ENCODE results near the gene GOPC. TPM values are rescaled to one million over a fixed set of nuclear protein-coding genes. Genes with fewer than 3 reads are reported as not detected.
A peak's percentile ranks its signal among the peaks of the same experiment; 100 is the strongest.

Gene GOPC
- total RNA-seq, 4 donors from 2014 or later: 11.0 to 22.9 (median 16.7) TPM

GRCh38 chr6:117555882-117556498, 46.3 kb downstream of the GOPC start:
- H3K4me3 ChIP-seq: no peak overlapping the region
- no peak overlapping the region for H3K27ac ChIP-seq
- no peak for DNase-seq
- peaks cover 0 to 7% (median 0%) of the 10 kb centered on the region in 3 donors for H3K4me1 ChIP-seq
- 18 to 21% methylated on average over 5 of the region's 5 CpGs for WGBS, 2 donors
- intact Hi-C loops (cut with DNase I): no loop called here
- no peaks in the 10 kb centered on the region for H3K9me3 ChIP-seq
- peak; percentile 71 to 87 (median 79) for TF ChIP-seq CTCF (IDR thresholded peaks at IDR 0.05)
- no peak for TF ChIP-seq POLR2A (IDR thresholded peaks at IDR 0.05)
- no peaks in the 10 kb centered on the region for H3K27me3 ChIP-seq
- peaks cover 0 to 14% (median 0%) of the 10 kb centered on the region in 3 donors for H3K36me3 ChIP-seq

DNA sequence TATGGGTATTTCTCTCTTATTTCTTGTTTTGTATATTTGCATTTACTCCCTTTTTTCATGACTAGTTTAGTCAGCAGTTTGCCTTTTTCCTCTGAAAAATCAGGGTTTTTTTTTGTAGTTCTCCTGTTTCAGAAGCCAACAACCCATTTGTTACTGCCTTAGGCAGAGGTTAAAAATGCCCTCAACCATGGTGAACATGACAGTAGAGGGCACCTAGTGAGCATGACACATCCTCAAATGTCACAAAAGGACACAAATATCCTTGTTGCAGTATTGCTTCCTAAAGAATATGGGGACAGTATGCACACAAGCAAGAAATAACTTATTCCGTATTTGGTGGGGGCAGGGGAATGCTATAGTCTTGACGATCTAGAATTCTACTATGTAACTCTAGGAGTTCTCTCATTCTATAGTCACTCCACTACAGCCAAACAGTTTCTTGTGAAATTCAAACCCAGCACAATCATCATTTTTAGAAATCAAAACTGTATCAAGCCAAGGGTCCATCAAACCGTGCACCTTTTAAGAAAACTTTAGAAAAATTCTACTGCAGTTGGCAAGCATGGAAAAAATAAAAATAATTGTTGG, 47.0 kb downstream of the GOPC start:
- Histone ChIP-seq H3K4me3 (no peak overlapping the region), H3K4me1 (peaks cover 0 to 12% (median 0%) of the 10 kb centered on the region in 3 donors), H3K27me3 (no peaks in the 10 kb centered on the region), H3K36me3 (peaks cover 0 to 9% (median 0%) of the 10 kb centered on the region in 3 donors), H3K9me3 (no peaks in the 10 kb centered on the region), H3K27ac (no peak overlapping the region)
- intact Hi-C loops (cut with DNase I): no loop called here
- TF ChIP-seq CTCF (IDR thresholded peaks at IDR 0.05): no peak
- no peak for DNase-seq
- 32 to 44% methylated on average over 3 of the region's 3 CpGs for WGBS, 2 donors

DNA sequence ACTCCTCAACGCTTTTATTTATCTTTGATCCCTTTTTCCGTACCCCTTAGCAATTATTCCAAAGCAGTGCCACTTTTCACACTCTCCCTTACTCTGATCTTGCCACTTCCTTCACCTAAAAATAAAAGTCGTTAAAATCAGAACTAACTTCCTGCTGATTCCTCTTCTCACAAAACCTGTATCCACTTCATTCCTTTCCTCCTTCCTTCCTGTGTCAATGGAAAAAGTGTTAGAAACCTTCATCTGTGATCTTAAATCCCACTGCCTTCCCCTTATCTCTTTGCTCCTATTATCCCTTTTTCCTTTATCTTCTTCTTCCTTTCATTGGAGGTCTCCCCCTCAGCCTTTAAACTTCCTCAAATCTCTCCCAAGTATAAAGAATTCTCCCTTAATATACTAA, 49.2 kb downstream of the GOPC start:
- 51 to 60% methylated on average over 3 of the region's 3 CpGs for WGBS, 2 donors
- Histone ChIP-seq H3K27ac (no peak overlapping the region), H3K27me3 (no peaks in the 10 kb centered on the region), H3K4me3 (no peak overlapping the region), H3K36me3 (peaks cover 0 to under 1% (median 0%) of the 10 kb centered on the region in 3 donors), H3K9me3 (no peaks in the 10 kb centered on the region), H3K4me1 (peaks cover 0 to 30% (median 0%) of the 10 kb centered on the region in 3 donors)
- intact Hi-C loops (cut with DNase I): loop anchor here (5.0 kb wide), 1 partner anchor 101 kb away; no protein-coding TSS in a partner anchor
- no peak for DNase-seq
- no peak for TF ChIP-seq CTCF (IDR thresholded peaks at IDR 0.05)
- no peak for TF ChIP-seq POLR2A (IDR thresholded peaks at IDR 0.05)

DNA sequence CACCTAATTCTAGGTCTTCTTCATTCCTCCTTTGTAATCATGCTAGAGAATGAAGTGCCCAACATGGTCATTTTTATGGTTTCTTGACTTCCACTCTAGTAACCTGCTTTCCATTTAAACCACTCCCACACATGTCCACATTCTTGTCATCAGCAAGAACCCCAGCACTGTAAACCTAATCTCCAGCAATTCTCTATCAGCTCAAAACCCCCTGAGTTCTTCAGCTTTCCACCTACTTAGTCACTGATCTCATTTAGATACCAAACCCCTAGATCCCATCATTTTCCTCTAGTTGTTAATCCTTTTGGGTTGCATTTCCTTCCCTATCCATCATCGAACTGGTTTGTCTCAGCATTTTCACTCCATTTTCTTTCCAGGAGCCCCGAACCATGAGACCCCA, 49.7 kb downstream of the GOPC start:
- H3K36me3 ChIP-seq: peaks cover 0 to 5% (median 0%) of the 10 kb centered on the region in 3 donors
- WGBS, 2 donors: 71 to 78% methylated on average over 2 of the region's 2 CpGs
- intact Hi-C loops (cut with DNase I): loop anchor here (5.0 kb wide), 1 partner anchor 100 kb away; no protein-coding TSS in a partner anchor
- H3K4me1 ChIP-seq: peaks cover 0 to 35% (median 0%) of the 10 kb centered on the region in 3 donors
- H3K27ac ChIP-seq: no peak overlapping the region
- no peaks in the 10 kb centered on the region for H3K9me3 ChIP-seq
- no peak for DNase-seq
- TF ChIP-seq POLR2A (IDR thresholded peaks at IDR 0.05): no peak
- TF ChIP-seq CTCF (IDR thresholded peaks at IDR 0.05): no peak
- no peak overlapping the region for H3K4me3 ChIP-seq
- H3K27me3 ChIP-seq: no peaks in the 10 kb centered on the region

GRCh38 chr6:117550618-117551242, 51.6 kb downstream of the GOPC start:
- Histone ChIP-seq H3K36me3 (peaks cover 0 to 24% (median 0%) of the 10 kb centered on the region in 3 donors), H3K4me1 (peaks cover 0 to 33% (median 0%) of the 10 kb centered on the region in 3 donors), H3K4me3 (no peak overlapping the region), H3K27me3 (no peaks in the 10 kb centered on the region), H3K9me3 (no peaks in the 10 kb centered on the region), H3K27ac (no peak overlapping the region)
- 78 to 85% methylated on average over 2 of the region's 2 CpGs for WGBS, 2 donors
- TF ChIP-seq CTCF (IDR thresholded peaks at IDR 0.05) (no peak), POLR2A (IDR thresholded peaks at IDR 0.05) (no peak)
- no peak for DNase-seq
- intact Hi-C loops (cut with DNase I): loop anchor here (5.0 kb wide), 1 partner anchor 98 kb away; no protein-coding TSS in a partner anchor
